Liver (tissue), 3 donors: Measurements from ENCODE around the gene FA2H.

Experiments used
- ATF3 ChIP-seq: IDR thresholded peaks from 2 replicates; pipeline ENCODE4 v1.6.1; 2016; ENCODE audit warnings: antibody characterized with exemption
- CTCF ChIP-seq: fragments of 150-350 bp; IDR thresholded peaks from 2 replicates; pipeline ENCODE4 v1.5.1; 2017; ENCODE audit warnings: improper control_type of control experiment, low read depth, low read length; ENCODE audit not compliant: missing input control
- HNF4A ChIP-seq, 2 donors: conservative IDR thresholded peaks; 2 replicates each; pipeline ENCODE4 v1.6.1; 2016; ENCODE audit warnings: antibody characterized with exemption in 2 of 2, mild to moderate bottlenecking in 2 of 2
- HNF4G ChIP-seq: IDR thresholded peaks from 2 replicates; pipeline ENCODE4 v1.6.1; 2016; ENCODE audit warnings: antibody characterized with exemption
- RAD21 ChIP-seq, 2 donors: IDR thresholded peaks; 2 replicates each; pipeline ENCODE4 v1.6.1; 2016; ENCODE audit warnings: antibody characterized with exemption in 2 of 2, mild to moderate bottlenecking in 2 of 2
- donor health status: healthy.
- donor health status: healthy.

GRCh38 chr16:74735162-74735452 lies 39.5 kb downstream of the FA2H start:
- no peak for TF ChIP-seq CTCF
- TF ChIP-seq RAD21 (IDR thresholded peaks at IDR 0.05): no peak
- TF ChIP-seq ATF3: no peak
- no peak for TF ChIP-seq HNF4A (conservative IDR thresholded peaks at IDR 0.05)
- no peak for TF ChIP-seq HNF4G
